Neural cell (in vitro differentiated cells): ENCODE data around the gene ANXA6. TPM values are rescaled to one million over a fixed set of nuclear protein-coding genes. Genes with fewer than 3 reads are reported as not detected.

ENCODE experiments used
- H2AFZ ChIP-seq: fragments of 200-600, 300-800 bp; sonication (generic), shearing (Covaris generic); 2 replicates; pipeline ENCODE4 v1.6.0; 2014; ENCODE audit warnings: low read depth, mild to moderate bottlenecking, antibody characterized with exemption, low read length, moderate library complexity
- H3F3A ChIP-seq: fragments of 200-600 bp; shearing (Covaris generic); 2 replicates; pipeline ENCODE4 v1.6.1; 2016; ENCODE audit warnings: mild to moderate bottlenecking, moderate library complexity, mixed read lengths, antibody characterized with exemption, low read length; ENCODE audit not compliant: insufficient read depth, poor library complexity, severe bottlenecking
- H3K27ac ChIP-seq: fragments of 200-600, 300-800 bp; sonication (generic), shearing (Covaris generic); 2 replicates; pipeline ENCODE4 v1.5.1; 2014; ENCODE audit warnings: mild to moderate bottlenecking, low read length, moderate library complexity
- H3K27me3 ChIP-seq: fragments of 300-800, 200-600 bp; sonication (generic), shearing (Covaris generic); 2 replicates; pipeline ENCODE4 v1.6.0; 2014; ENCODE audit warnings: mild to moderate bottlenecking, low read depth, low read length, moderate library complexity; ENCODE audit not compliant: insufficient read depth
- H3K36me3 ChIP-seq: fragments of 300-800, 200-600 bp; sonication (generic), shearing (Covaris generic); 2 replicates; pipeline ENCODE4 v1.5.1; 2014; ENCODE audit warnings: mild to moderate bottlenecking, antibody characterized with exemption, low read length, moderate library complexity; ENCODE audit not compliant: insufficient read depth
- H3K4me2 ChIP-seq: fragments of 300-800, 200-600 bp; sonication (generic), shearing (Covaris generic); 2 replicates; pipeline ENCODE4 v1.6.0; 2014; ENCODE audit warnings: mild to moderate bottlenecking, low read length
- H3K4me3 ChIP-seq: fragments of 300-800, 200-600 bp; sonication (generic), shearing (Covaris generic); 2 replicates; pipeline ENCODE4 v1.5.1; 2014; ENCODE audit warnings: mild to moderate bottlenecking, low read length, moderate library complexity
- H3K79me2 ChIP-seq: fragments of 200-600 bp; shearing (Covaris generic); replicated peaks from 2 replicates; pipeline ENCODE4 v1.6.0; 2014; ENCODE audit warnings: mild to moderate bottlenecking, low read length, moderate library complexity; ENCODE audit not compliant: insufficient read depth
- H3K9ac ChIP-seq: fragments of 300-800, 200-600 bp; sonication (generic), shearing (Covaris generic); 2 replicates; pipeline ENCODE4 v1.6.1; 2016; ENCODE audit warnings: mild to moderate bottlenecking, low read length, mixed read lengths
- H3K9me2 ChIP-seq: fragments of 200-600 bp; shearing (Covaris generic); 2 replicates; pipeline ENCODE4 v1.6.1; 2016; ENCODE audit warnings: mild to moderate bottlenecking, low read length, mixed read lengths; ENCODE audit not compliant: insufficient read depth
- H3K9me3 ChIP-seq: fragments of 200-600, 300-800 bp; sonication (generic), shearing (Covaris generic); 2 replicates; pipeline ENCODE4 v1.6.1; 2016; ENCODE audit warnings: mild to moderate bottlenecking, mixed run types, low read length, moderate library complexity, mixed read lengths
- H4K20me1 ChIP-seq: fragments of 200-600 bp; shearing (Covaris generic); 2 replicates; pipeline ENCODE4 v1.6.1; 2016; ENCODE audit warnings: mild to moderate bottlenecking, mixed run types; ENCODE audit not compliant: insufficient read depth
- EP300 ChIP-seq: fragments of 450-650 bp; conservative IDR thresholded peaks from 2 replicates; pipeline ENCODE4 v1.6.1; 2014; ENCODE audit warnings: antibody characterized with exemption, mild to moderate bottlenecking, moderate library complexity; ENCODE audit not compliant: poor library complexity, severe bottlenecking
- MXI1 ChIP-seq: fragments of 450-650 bp; conservative IDR thresholded peaks from 2 replicates; pipeline ENCODE4 v1.6.1; 2014; ENCODE audit warnings: antibody characterized with exemption, mild to moderate bottlenecking; ENCODE audit not compliant: poor library complexity, severe bottlenecking
- POLR2AphosphoS5 ChIP-seq: IDR thresholded peaks from 2 replicates; pipeline ENCODE4 v1.6.1; 2012
- SMC3 ChIP-seq: fragments of 450-650 bp; conservative IDR thresholded peaks from 2 replicates; pipeline ENCODE4 v1.6.1; 2014; ENCODE audit warnings: antibody characterized with exemption, mild to moderate bottlenecking, moderate library complexity; ENCODE audit not compliant: poor library complexity
- TAF1 ChIP-seq: IDR thresholded peaks from 2 replicates; pipeline ENCODE4 v1.6.1; 2012; ENCODE audit warnings: low read depth
- polyA plus RNA-seq: library from polyadenylated mRNA; depleted of rRNA; stranded (reverse); fragments of >200 nt; gene quantifications from 2 replicates; pipeline ENCODE4 v1.2.3, GENCODE V29; 2014
- TF ChIP-seq, protein P1 (sequence below): IDR thresholded peaks from 2 replicates; pipeline ENCODE4 v1.6.1; 2012; ENCODE audit warnings: borderline replicate concordance

The ANXA6 gene
- polyA plus RNA-seq, 1 donor from 2014 or later = 27.5 TPM

DNA sequence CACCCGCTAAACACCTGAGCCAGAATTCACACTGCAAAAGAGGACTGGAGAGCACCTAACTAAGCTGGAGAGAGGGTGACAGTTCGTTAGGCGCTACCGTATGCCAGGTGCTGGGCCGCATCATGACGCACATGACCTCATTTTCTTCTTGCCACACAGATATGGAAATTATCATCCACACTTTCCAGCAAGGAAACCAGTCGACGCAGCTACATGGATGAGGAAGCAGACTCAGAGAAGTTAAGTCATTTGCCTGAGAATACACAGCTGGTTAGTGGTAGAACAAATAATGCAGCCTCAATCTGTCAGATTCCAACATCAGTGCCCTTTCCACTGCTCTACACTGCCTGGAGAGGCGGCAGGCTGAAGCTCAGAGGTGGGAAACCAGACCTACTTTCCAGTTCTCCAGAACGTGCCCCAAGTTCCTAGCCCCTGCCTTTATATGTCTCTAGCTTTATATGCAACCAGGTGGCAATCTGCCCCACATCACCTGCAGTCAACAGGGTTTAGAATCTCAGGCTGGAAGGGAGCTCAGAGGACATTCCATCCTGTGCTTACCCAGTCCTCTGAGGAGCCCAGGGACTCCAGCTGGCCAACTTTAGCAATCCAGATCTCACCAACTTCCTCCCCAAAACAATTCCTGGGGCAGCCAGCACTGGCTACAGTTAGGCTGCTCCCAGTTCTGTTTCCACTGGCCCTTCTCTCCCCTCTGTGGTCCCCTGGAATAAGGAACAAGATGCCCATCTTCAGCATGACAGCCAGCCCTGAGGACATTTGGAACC, 85.5 kb downstream of the ANXA6 start:
- Histone ChIP-seq H3K9me2 (no peaks in the 10 kb centered on the region), H3K9ac (no peak overlapping the region), H3F3A (no peaks in the 10 kb centered on the region), H3K27ac (no peak overlapping the region), H3K36me3 (no peaks in the 10 kb centered on the region), H3K4me3 (no peak overlapping the region), H3K9me3 (no peaks in the 10 kb centered on the region), H3K79me2 (no peaks in the 10 kb centered on the region), H3K27me3 (no peaks in the 10 kb centered on the region), H4K20me1 (no peaks in the 10 kb centered on the region), H2AFZ (no peak overlapping the region), H3K4me2 (no peak overlapping the region)
- TF ChIP-seq, protein P1, sequence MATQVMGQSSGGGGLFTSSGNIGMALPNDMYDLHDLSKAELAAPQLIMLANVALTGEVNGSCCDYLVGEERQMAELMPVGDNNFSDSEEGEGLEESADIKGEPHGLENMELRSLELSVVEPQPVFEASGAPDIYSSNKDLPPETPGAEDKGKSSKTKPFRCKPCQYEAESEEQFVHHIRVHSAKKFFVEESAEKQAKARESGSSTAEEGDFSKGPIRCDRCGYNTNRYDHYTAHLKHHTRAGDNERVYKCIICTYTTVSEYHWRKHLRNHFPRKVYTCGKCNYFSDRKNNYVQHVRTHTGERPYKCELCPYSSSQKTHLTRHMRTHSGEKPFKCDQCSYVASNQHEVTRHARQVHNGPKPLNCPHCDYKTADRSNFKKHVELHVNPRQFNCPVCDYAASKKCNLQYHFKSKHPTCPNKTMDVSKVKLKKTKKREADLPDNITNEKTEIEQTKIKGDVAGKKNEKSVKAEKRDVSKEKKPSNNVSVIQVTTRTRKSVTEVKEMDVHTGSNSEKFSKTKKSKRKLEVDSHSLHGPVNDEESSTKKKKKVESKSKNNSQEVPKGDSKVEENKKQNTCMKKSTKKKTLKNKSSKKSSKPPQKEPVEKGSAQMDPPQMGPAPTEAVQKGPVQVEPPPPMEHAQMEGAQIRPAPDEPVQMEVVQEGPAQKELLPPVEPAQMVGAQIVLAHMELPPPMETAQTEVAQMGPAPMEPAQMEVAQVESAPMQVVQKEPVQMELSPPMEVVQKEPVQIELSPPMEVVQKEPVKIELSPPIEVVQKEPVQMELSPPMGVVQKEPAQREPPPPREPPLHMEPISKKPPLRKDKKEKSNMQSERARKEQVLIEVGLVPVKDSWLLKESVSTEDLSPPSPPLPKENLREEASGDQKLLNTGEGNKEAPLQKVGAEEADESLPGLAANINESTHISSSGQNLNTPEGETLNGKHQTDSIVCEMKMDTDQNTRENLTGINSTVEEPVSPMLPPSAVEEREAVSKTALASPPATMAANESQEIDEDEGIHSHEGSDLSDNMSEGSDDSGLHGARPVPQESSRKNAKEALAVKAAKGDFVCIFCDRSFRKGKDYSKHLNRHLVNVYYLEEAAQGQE = no peak

DNA sequence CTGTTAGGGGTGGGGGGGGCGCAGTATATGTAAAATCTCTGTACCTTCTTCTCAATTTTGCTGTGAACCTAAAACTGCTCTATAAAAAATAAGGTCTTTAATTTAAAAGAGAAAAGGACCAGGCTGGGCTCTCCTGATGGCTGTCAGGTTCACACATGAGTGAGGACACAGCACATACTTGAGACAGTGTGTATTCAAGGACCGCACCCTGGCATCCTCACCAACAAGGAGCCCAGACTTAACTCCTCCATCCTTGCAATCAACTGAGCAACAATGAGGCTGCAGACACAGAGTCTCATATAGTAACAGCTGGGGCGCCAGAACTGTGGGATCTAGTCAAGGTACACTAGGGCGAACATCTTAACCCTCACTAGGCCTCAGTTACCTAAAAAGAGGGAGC, 86.6 kb downstream of the ANXA6 start:
- H4K20me1 ChIP-seq = no peaks in the 10 kb centered on the region
- no peak overlapping the region for H3K4me3 ChIP-seq
- no peak overlapping the region for H2AFZ ChIP-seq
- H3K9me2 ChIP-seq = no peaks in the 10 kb centered on the region
- H3K27me3 ChIP-seq = no peaks in the 10 kb centered on the region
- H3K9ac ChIP-seq = no peak overlapping the region
- no peak overlapping the region for H3K27ac ChIP-seq
- H3K9me3 ChIP-seq = no peaks in the 10 kb centered on the region
- no peaks in the 10 kb centered on the region for H3F3A ChIP-seq
- H3K79me2 ChIP-seq = no peaks in the 10 kb centered on the region
- TF ChIP-seq TAF1 = no peak
- no peak for TF ChIP-seq MXI1
- H3K4me2 ChIP-seq = no peak overlapping the region
- no peaks in the 10 kb centered on the region for H3K36me3 ChIP-seq

DNA sequence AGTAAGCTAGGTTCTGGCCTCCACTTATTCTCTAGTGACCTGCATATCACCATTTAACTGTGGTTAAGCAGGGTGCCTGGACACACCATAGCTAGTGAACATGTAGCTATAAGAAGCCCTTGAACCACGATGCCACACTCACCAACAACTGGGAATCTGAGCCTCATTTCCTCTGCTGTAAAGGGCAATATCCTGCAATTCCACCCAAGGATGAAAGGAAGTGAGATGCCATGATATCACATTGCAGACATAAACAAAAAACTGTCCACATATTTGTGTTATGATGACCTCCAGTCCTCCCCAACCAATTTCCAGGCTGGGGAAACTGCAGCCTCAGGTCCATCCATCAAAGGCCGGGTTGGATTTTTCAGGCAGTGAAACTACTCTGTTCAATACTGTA, 87.1 kb downstream of the ANXA6 start:
- H3K79me2 ChIP-seq = no peaks in the 10 kb centered on the region
- H3K27me3 ChIP-seq = no peaks in the 10 kb centered on the region
- H3K36me3 ChIP-seq = no peaks in the 10 kb centered on the region
- H3K9ac ChIP-seq = no peak overlapping the region
- no peak overlapping the region for H2AFZ ChIP-seq
- no peak overlapping the region for H3K27ac ChIP-seq
- no peak for TF ChIP-seq SMC3
- TF ChIP-seq EP300 = no peak
- TF ChIP-seq, protein P1 = no peak
- no peak for TF ChIP-seq MXI1
- no peak for TF ChIP-seq POLR2AphosphoS5
- H3K4me3 ChIP-seq = no peak overlapping the region
- no peaks in the 10 kb centered on the region for H3F3A ChIP-seq
- H3K9me2 ChIP-seq = no peaks in the 10 kb centered on the region
- H3K4me2 ChIP-seq = no peak overlapping the region
- H3K9me3 ChIP-seq = no peaks in the 10 kb centered on the region
- H4K20me1 ChIP-seq = no peaks in the 10 kb centered on the region
